Hypothalamus (tissue), 51 donors: Measurements from ENCODE around the gene EPB41L1.

Experiments used
- DNase-seq, 51 donors: peaks; one replicate each; lab custom pipeline; 2025; lab: John Stamatoyannopoulos, UW

EPB41L1 gene

GRCh38 chr20:36273414-36274180 lies 119.1 kb downstream of the EPB41L1 start:
- peak in 3 of 51 donors; percentile 8 to 20 (median 10) for DNase-seq

- DNase-seq, result peak in 4 of 51 donors; percentile 32 to 75 (median 39)
These were observed 119.8 kb downstream of the EPB41L1 start for GRCh38 chr20:36274181-36274841.

GRCh38 chr20:36275011-36275410 lies 120.5 kb downstream of the EPB41L1 start:
- no peak for DNase-seq

- DNase-seq, result no peak
These were observed 121.1 kb downstream of the EPB41L1 start for GRCh38 chr20:36275441-36276189.

GRCh38 chr20:36277546-36277945 lies 123.0 kb downstream of the EPB41L1 start:
- no peak for DNase-seq

- DNase-seq, result no peak
These were observed 124.8 kb downstream of the EPB41L1 start for GRCh38 chr20:36279362-36279761.

GRCh38 chr20:36279776-36280175 lies 125.2 kb downstream of the EPB41L1 start:
- DNase-seq, result no peak

GRCh38 chr20:36281785-36282380 lies 127.3 kb downstream of the EPB41L1 start:
- no peak for DNase-seq
